Caco-2 (cell line): ENCODE data around the gene SEC16A. TPM values are rescaled to one million over a fixed set of nuclear protein-coding genes. Genes with fewer than 3 reads are reported as not detected.

Experiments
- BruUV-seq: library from RNA; stranded (reverse); fragments of 400-500 nt; replicated peaks from 2 replicates; lab custom pipeline; 2021; lab: Mats Ljungman, UMichigan
- CTCF ChIA-PET: fragments of 300-600 bp; sonication (Branson Sonifier 250); formaldehyde crosslinking; loops from one replicate; lab custom pipeline; 2022; ENCODE audit warnings: antibody characterized with exemption; lab: Charles Lee
- POLR2A ChIA-PET: fragments of 300-600 bp; sonication (Branson Sonifier 250); formaldehyde crosslinking; loops from one replicate; lab custom pipeline; 2022; ENCODE audit warnings: antibody characterized with exemption; lab: Charles Lee
- DNase-seq, 2 experiments: peaks; one replicate each; pipeline versions ENCODE4 v3.0.0 to v3.0.0-alpha.2; 2020 to 2022
- H3K27me3 ChIP-seq: replicated peaks from 2 replicates; pipeline ENCODE4 v1.6.0; 2011; ENCODE audit warnings: low read length; ENCODE audit not compliant: control insufficient read depth, insufficient read depth
- H3K36me3 ChIP-seq: 2 replicates; pipeline ENCODE4 v1.5.1; 2011; ENCODE audit warnings: low read length; ENCODE audit not compliant: control insufficient read depth, insufficient read depth
- H3K4me1 ChIP-seq: fragments of 250-450 bp; sonication (Bioruptor Pico); 2 replicates; pipeline ENCODE4 v1.5.1; 2020; ENCODE audit warnings: mild to moderate bottlenecking
- H3K4me3 ChIP-seq: 2 replicates; pipeline ENCODE4 v1.5.1; 2011; ENCODE audit warnings: low read depth, mild to moderate bottlenecking, control low read depth, low read length
- H3K9me3 ChIP-seq: fragments of 250-450 bp; sonication (Bioruptor Pico); 2 replicates; pipeline ENCODE4 v1.5.1; 2020; ENCODE audit warnings: mild to moderate bottlenecking, moderate library complexity
- H3K27ac Mint-ChIP-seq: one replicate; pipeline ENCODE4 v1.8.0; 2022; ENCODE audit warnings: mixed read lengths; ENCODE audit not compliant: unreplicated experiment
- H3K27me3 Mint-ChIP-seq: one replicate; pipeline ENCODE4 v1.8.0; 2022; ENCODE audit warnings: mixed read lengths; ENCODE audit not compliant: insufficient read depth, unreplicated experiment
- H3K36me3 Mint-ChIP-seq: one replicate; pipeline ENCODE4 v1.8.0; 2022; ENCODE audit warnings: mild to moderate bottlenecking, mixed read lengths; ENCODE audit not compliant: insufficient read depth, unreplicated experiment
- H3K4me1 Mint-ChIP-seq: one replicate; pipeline ENCODE4 v1.8.0; 2022; ENCODE audit warnings: low read depth, mixed read lengths; ENCODE audit not compliant: unreplicated experiment
- H3K4me3 Mint-ChIP-seq: one replicate; pipeline ENCODE4 v1.8.0; 2022; ENCODE audit warnings: mild to moderate bottlenecking, moderate library complexity, mixed read lengths; ENCODE audit not compliant: unreplicated experiment
- H3K9me3 Mint-ChIP-seq: one replicate; pipeline ENCODE4 v1.8.0; 2022; ENCODE audit warnings: mixed read lengths; ENCODE audit not compliant: unreplicated experiment
- intact Hi-C: fragments of 100-400 bp; cut with micrococcal nuclease; formaldehyde crosslinking; loops from one replicate; pipeline ENCODE4 v1.10.0; 2022; ENCODE audit not compliant: unreplicated experiment
- total RNA-seq: library from RNA; stranded (reverse); gene quantifications from 2 replicates; pipeline ENCODE4 v1.2.3, GENCODE V29; 2022
- TF ChIP-seq, protein P1 (sequence below), 2 experiments: fragments of 200-600 bp in 1 of 2; IDR thresholded peaks; 1 replicate in 1 of 2; 2 replicates in 1 of 2; pipeline versions ENCODE4 v1.5.1 to v1.8.0; 2011 to 2022; ENCODE audit warnings: antibody characterized with exemption in 1 of 2, control low read depth in 1 of 2, inconsistent platforms in 1 of 2, low read depth in 1 of 2, low read length in 1 of 2, mild to moderate bottlenecking in 1 of 2, moderate library complexity in 1 of 2; ENCODE audit not compliant: insufficient read depth in 1 of 2, severe bottlenecking in 1 of 2, unreplicated experiment in 1 of 2

SEC16A gene
- total RNA-seq, 1 experiment from 2014 or later: 76.4 TPM

- Mint-ChIP-seq H3K9me3 (no peaks in the 10 kb centered on the region), H3K36me3 (peaks cover 96% of the 10 kb centered on the region), H3K27ac (peak overlapping the region; percentile 41), H3K27me3 (no peaks in the 10 kb centered on the region), H3K4me1 (no peaks in the 10 kb centered on the region), H3K4me3 (no peak overlapping the region)
- H3K9me3 ChIP-seq: no peaks in the 10 kb centered on the region
- POLR2A ChIA-PET: no interaction called here
- no peaks in the 10 kb centered on the region for H3K4me1 ChIP-seq
- no TSS peak for BruUV-seq
- intact Hi-C loops: no loop called here
- no peak overlapping the region for H3K4me3 ChIP-seq
- no peaks in the 10 kb centered on the region for H3K27me3 ChIP-seq
- CTCF ChIA-PET: no interaction called here
- H3K36me3 ChIP-seq: peaks cover 5% of the 10 kb centered on the region
- TF ChIP-seq, protein P1, sequence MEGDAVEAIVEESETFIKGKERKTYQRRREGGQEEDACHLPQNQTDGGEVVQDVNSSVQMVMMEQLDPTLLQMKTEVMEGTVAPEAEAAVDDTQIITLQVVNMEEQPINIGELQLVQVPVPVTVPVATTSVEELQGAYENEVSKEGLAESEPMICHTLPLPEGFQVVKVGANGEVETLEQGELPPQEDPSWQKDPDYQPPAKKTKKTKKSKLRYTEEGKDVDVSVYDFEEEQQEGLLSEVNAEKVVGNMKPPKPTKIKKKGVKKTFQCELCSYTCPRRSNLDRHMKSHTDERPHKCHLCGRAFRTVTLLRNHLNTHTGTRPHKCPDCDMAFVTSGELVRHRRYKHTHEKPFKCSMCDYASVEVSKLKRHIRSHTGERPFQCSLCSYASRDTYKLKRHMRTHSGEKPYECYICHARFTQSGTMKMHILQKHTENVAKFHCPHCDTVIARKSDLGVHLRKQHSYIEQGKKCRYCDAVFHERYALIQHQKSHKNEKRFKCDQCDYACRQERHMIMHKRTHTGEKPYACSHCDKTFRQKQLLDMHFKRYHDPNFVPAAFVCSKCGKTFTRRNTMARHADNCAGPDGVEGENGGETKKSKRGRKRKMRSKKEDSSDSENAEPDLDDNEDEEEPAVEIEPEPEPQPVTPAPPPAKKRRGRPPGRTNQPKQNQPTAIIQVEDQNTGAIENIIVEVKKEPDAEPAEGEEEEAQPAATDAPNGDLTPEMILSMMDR (IDR thresholded peaks at IDR 0.05; ENCODE audit: insufficient read depth in 1 of 2, low read depth in 1 of 2, low read length in 1 of 2, severe bottlenecking in 1 of 2, unreplicated experiment in 1 of 2): no peak
- no peak for DNase-seq
These were observed 27.5 kb downstream of the SEC16A start for GRCh38 chr9:136455043-136456002.

- no peaks in the 10 kb centered on the region for H3K27me3 Mint-ChIP-seq
- H3K4me1 ChIP-seq: no peaks in the 10 kb centered on the region
- no TSS peak for BruUV-seq
- no peaks in the 10 kb centered on the region for H3K4me1 Mint-ChIP-seq
- no peak overlapping the region for H3K4me3 Mint-ChIP-seq
- no peaks in the 10 kb centered on the region for H3K9me3 ChIP-seq
- POLR2A ChIA-PET: no interaction called here
- intact Hi-C loops: no loop called here
- peaks cover 4% of the 10 kb centered on the region for H3K36me3 ChIP-seq
- H3K27ac Mint-ChIP-seq: peak overlapping the region; percentile 41
- DNase-seq: no peak
- TF ChIP-seq, protein P1 (IDR thresholded peaks at IDR 0.05; ENCODE audit: insufficient read depth in 1 of 2, low read depth in 1 of 2, low read length in 1 of 2, severe bottlenecking in 1 of 2, unreplicated experiment in 1 of 2): no peak
- CTCF ChIA-PET: no interaction called here
- no peaks in the 10 kb centered on the region for H3K9me3 Mint-ChIP-seq
- H3K4me3 ChIP-seq: no peak overlapping the region
- H3K36me3 Mint-ChIP-seq: peaks cover 99% of the 10 kb centered on the region
- no peaks in the 10 kb centered on the region for H3K27me3 ChIP-seq
These were observed 28.6 kb downstream of the SEC16A start for GRCh38 chr9:136454026-136454796.

DNA sequence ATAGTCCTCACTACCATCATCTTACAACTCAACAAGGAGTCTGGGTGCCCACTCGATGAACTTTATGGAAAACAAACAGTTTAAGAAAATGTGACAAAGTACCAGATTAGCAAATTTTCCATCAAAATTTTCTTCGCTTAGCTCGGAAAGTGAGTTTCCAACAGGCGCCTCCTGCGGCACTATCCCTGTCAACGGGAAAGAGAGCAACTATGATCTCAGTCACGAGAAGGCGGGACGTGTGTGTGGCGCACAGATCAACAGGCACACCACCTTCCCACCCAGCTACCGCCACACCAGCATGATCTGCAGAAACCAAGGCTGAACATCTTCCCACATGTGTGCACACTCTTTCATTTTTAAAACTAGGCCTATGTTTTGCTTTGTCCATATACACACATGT lies 29.5 kb downstream of the SEC16A start:
- TF ChIP-seq, protein P1 (IDR thresholded peaks at IDR 0.05; ENCODE audit: insufficient read depth in 1 of 2, low read depth in 1 of 2, low read length in 1 of 2, severe bottlenecking in 1 of 2, unreplicated experiment in 1 of 2): no peak
- Mint-ChIP-seq H3K36me3 (peaks cover 99% of the 10 kb centered on the region), H3K4me3 (no peak overlapping the region), H3K9me3 (no peaks in the 10 kb centered on the region), H3K27me3 (no peaks in the 10 kb centered on the region), H3K27ac (no peak overlapping the region), H3K4me1 (no peaks in the 10 kb centered on the region)
- ChIA-PET POLR2A (no interaction called here), CTCF (no interaction called here)
- H3K9me3 ChIP-seq: no peaks in the 10 kb centered on the region
- H3K4me1 ChIP-seq: no peaks in the 10 kb centered on the region
- no peaks in the 10 kb centered on the region for H3K27me3 ChIP-seq
- no peak overlapping the region for H3K4me3 ChIP-seq
- intact Hi-C loops: no loop called here
- no TSS peak for BruUV-seq
- no peak for DNase-seq
- H3K36me3 ChIP-seq: peaks cover 3% of the 10 kb centered on the region; the same call in 1 of the 2 replicates
